K562 (cell line): ENCODE data around the gene MEF2B. TPM values are rescaled to one million over a fixed set of nuclear protein-coding genes. Genes with fewer than 3 reads are reported as not detected.
"Not testable (repeated sequence)": the region's sequence is repeated elsewhere in the genome, so short reads cannot be mapped to it uniquely, and the experiment has no call there.

ENCODE experiments used
- ATAC-seq: fragments of 200-7000 bp; cut with Tn5 transposase; 3 replicates; pipeline ENCODE4 v1.9.1; 2020; ENCODE audit warnings: moderate library complexity
- BruUV-seq: library from RNA; stranded (reverse); fragments of 400-500 nt; replicated peaks from 2 replicates; lab custom pipeline; 2021; lab: Mats Ljungman, UMichigan
- CTCF ChIA-PET: fragments of 300-600 bp; formaldehyde crosslinking; extraction: SDS; loops from one replicate; lab custom pipeline; 2021; ENCODE audit warnings: low intra/inter-chr PET ratio; lab: Yijun Ruan, JAX
- POLR2A ChIA-PET: fragments of 300-600, 350-650 bp; sonication (Branson Sonifier 250); formaldehyde crosslinking; extraction: SDS; loops from one replicate; lab custom pipeline; 2021; ENCODE audit warnings: antibody characterized with exemption, inconsistent platforms; lab: Yijun Ruan, JAX
- DNase-seq, 4 experiments: peaks; one replicate each; pipeline versions ENCODE4 v3.0.0 to v3.0.0-alpha.2; 2011 to 2018; ENCODE audit warnings: low spot score in 3 of 4, mixed read lengths in 3 of 4; ENCODE audit errors: extremely low read depth in 1 of 4
- FAIRE-seq: peaks from 2 replicates; lab custom pipeline; 2011; peaks lifted over from hg19 to GRCh38; lab: Jason Lieb, UNC
- H2AFZ ChIP-seq: 2 replicates; pipeline ENCODE4 v1.6.0; 2011; ENCODE audit warnings: low read depth, low read length, control low read depth, inconsistent platforms
- H3K27ac ChIP-seq: fragments of 200-600 bp; 3 replicates; pipeline ENCODE4 v1.8.0; 2011; ENCODE audit warnings: low read depth, mild to moderate bottlenecking, control low read depth, inconsistent platforms, low read length, moderate library complexity, mixed read lengths; ENCODE audit errors: extremely low read depth
- H3K27me3 ChIP-seq, 2 experiments: fragments of 300-600 bp in 1 of 2; 2 replicates in 1 of 2; 3 replicates in 1 of 2; pipeline versions ENCODE4 v1.6.0 to v1.8.0; 2011; ENCODE audit warnings: inconsistent platforms in 2 of 2, low read length in 2 of 2, mild to moderate bottlenecking in 1 of 2, mixed read lengths in 1 of 2, moderate library complexity in 1 of 2; ENCODE audit not compliant: control insufficient read depth in 2 of 2, insufficient read depth in 2 of 2
- H3K36me3 ChIP-seq: fragments of 300-600 bp; 3 replicates; pipeline ENCODE4 v1.8.0; 2011; ENCODE audit warnings: mild to moderate bottlenecking, low read length, inconsistent platforms; ENCODE audit not compliant: control insufficient read depth, insufficient read depth
- H3K4me1 ChIP-seq, 2 experiments: fragments of 200-600 bp in 1 of 2; replicated peaks in 1 of 2; 2 replicates in 1 of 2; 3 replicates in 1 of 2; pipeline versions ENCODE4 v1.5.1 to v1.8.0; 2011; ENCODE audit warnings: inconsistent platforms in 2 of 2, low read length in 2 of 2, mild to moderate bottlenecking in 1 of 2, mixed read lengths in 1 of 2, moderate library complexity in 1 of 2; ENCODE audit not compliant: control insufficient read depth in 2 of 2, insufficient read depth in 2 of 2
- H3K4me2 ChIP-seq: 2 replicates; pipeline ENCODE4 v1.6.1; 2011; ENCODE audit warnings: low read length, control low read depth, inconsistent platforms, mixed read lengths; ENCODE audit not compliant: insufficient read depth
- H3K4me3 ChIP-seq: fragments of 200-600 bp; sonication (generic), shearing (Covaris generic); 2 replicates; pipeline ENCODE4 v1.5.1; 2016; ENCODE audit warnings: control low read depth, inconsistent platforms
- H3K79me2 ChIP-seq: fragments of 200-600 bp; 3 replicates; pipeline ENCODE4 v1.8.0; 2011; ENCODE audit warnings: low read length, inconsistent platforms; ENCODE audit not compliant: control insufficient read depth, insufficient read depth
- H3K9ac ChIP-seq, 2 experiments: 2 replicates each; pipeline versions ENCODE4 v1.6.0 to v1.6.1; 2011; ENCODE audit warnings: low read depth in 2 of 2, low read length in 2 of 2, control low read depth in 1 of 2, inconsistent platforms in 1 of 2, mild to moderate bottlenecking in 1 of 2, mixed read lengths in 1 of 2; ENCODE audit not compliant: insufficient read depth in 1 of 2
- H3K9me1 ChIP-seq: one replicate; pipeline ENCODE4 v1.6.0; 2011; ENCODE audit warnings: inconsistent platforms, mild to moderate bottlenecking, low read length, moderate library complexity; ENCODE audit not compliant: control insufficient read depth, insufficient read depth
- H3K9me3 ChIP-seq: replicated peaks from 2 replicates; pipeline ENCODE4 v1.5.1; 2011; ENCODE audit warnings: low read depth, low read length, inconsistent platforms; ENCODE audit not compliant: control insufficient read depth, insufficient read depth
- H4K20me1 ChIP-seq: replicated peaks from 2 replicates; pipeline ENCODE4 v1.6.1; 2011; ENCODE audit warnings: low read length, inconsistent platforms, mixed read lengths; ENCODE audit not compliant: control insufficient read depth, insufficient read depth
- C11orf30 ChIP-seq: fragments of 450-650 bp; IDR thresholded peaks from 2 replicates; pipeline ENCODE4 v1.6.1; 2016; ENCODE audit warnings: low read depth, mild to moderate bottlenecking
- DIDO1 ChIP-seq: fragments of 450-650 bp; IDR thresholded peaks from 2 replicates; pipeline ENCODE4 v1.6.1; 2016; ENCODE audit warnings: low read depth, missing biosample characterization, missing genetic modification characterization
- HDAC3 ChIP-seq: fragments of 450-650 bp; IDR thresholded peaks from 2 replicates; pipeline ENCODE4 v1.6.1; 2018; ENCODE audit warnings: borderline replicate concordance, mild to moderate bottlenecking, moderate library complexity; ENCODE audit not compliant: partially characterized antibody
- HOXB6 ChIP-seq: fragments of 250-450 bp; sonication (Bioruptor Pico); IDR thresholded peaks from 2 replicates; pipeline ENCODE4 v1.5.1; 2022; ENCODE audit warnings: mild to moderate bottlenecking, borderline replicate concordance
- KLF6 ChIP-seq: fragments of 250-450 bp; sonication (Bioruptor Pico); IDR thresholded peaks from 2 replicates; pipeline ENCODE4 v1.4.0; 2020; ENCODE audit warnings: mild to moderate bottlenecking, moderate library complexity, borderline replicate concordance
- MTA1 ChIP-seq: fragments of 450-650 bp; IDR thresholded peaks from 2 replicates; pipeline ENCODE4 v1.6.1; 2017; ENCODE audit warnings: borderline replicate concordance
- MTF1 ChIP-seq: fragments of 250-450 bp; sonication (Bioruptor Pico); IDR thresholded peaks from 2 replicates; pipeline ENCODE4 v1.9.0; 2021; ENCODE audit warnings: moderate library complexity, mild to moderate bottlenecking, inconsistent platforms, borderline replicate concordance
- NELFE ChIP-seq: IDR thresholded peaks from 2 replicates; pipeline ENCODE4 v1.6.1; 2011; ENCODE audit warnings: mild to moderate bottlenecking; ENCODE audit not compliant: insufficient read depth, insufficient read length
- NFE2 ChIP-seq: IDR thresholded peaks from 2 replicates; pipeline ENCODE4 v1.6.1; 2014; ENCODE audit warnings: antibody characterized with exemption, low read depth
- PHF21A ChIP-seq: fragments of 450-650 bp; IDR thresholded peaks from 2 replicates; pipeline ENCODE4 v1.6.1; 2017; ENCODE audit warnings: low read depth, borderline replicate concordance
- RFX5 ChIP-seq: IDR thresholded peaks from 2 replicates; pipeline ENCODE4 v1.6.1; 2011; ENCODE audit warnings: low read depth, mild to moderate bottlenecking, improper control_type of control experiment, low read length
- ZSCAN29 ChIP-seq: fragments of 450-650 bp; IDR thresholded peaks from 2 replicates; pipeline ENCODE4 v1.6.1; 2017
- WGBS: fragments of 100-300 bp; shearing (Covaris generic); methylation state at CpG from one replicate; pipeline ENCODE4 v1.1.6; 2016; ENCODE audit warnings: low coverage, mixed read lengths; ENCODE audit not compliant: insufficient coverage; ENCODE audit errors: missing lambda C conversion rate; 5-methylcytosine and 5-hydroxymethylcytosine counted together
- in situ Hi-C: fragments of 300-500 bp; cut with MboI; formaldehyde crosslinking; loops from 4 replicates; pipeline ENCODE4 v1.15.0; 2018; ENCODE audit warnings: inconsistent platforms, mixed read lengths
- intact Hi-C: fragments of 100-400 bp; cut with micrococcal nuclease; formaldehyde crosslinking; loops from 2 replicates; pipeline ENCODE4 v1.14.2; 2022
- polyA plus RNA-seq, 8 experiments: library from polyadenylated mRNA; depleted of rRNA in 4 of 8; stranded (reverse) in 5 of 8; unstranded in 3 of 8; fragments of >200 nt; fragmentation: Nextera tagmentation in 2 of 8; fragmentation: Illumina TruSeq in 1 of 8; extraction: Ambion mirVana in 2 of 8; extraction: Trizol in 1 of 8; gene quantifications; 2 replicates each; pipeline versions ENCODE4 v1.2.1 to v1.2.3, GENCODE V29; 2011 to 2014; ENCODE audit warnings: inconsistent platforms in 1 of 8, missing spikeins in 1 of 8
- total RNA-seq, 7 experiments: library from RNA; depleted of rRNA in 6 of 7; stranded (reverse); fragments of >200 nt in 6 of 7; fragmentation: Illumina TruSeq in 2 of 7; extraction: Trizol in 2 of 7; gene quantifications; 2 replicates each; pipeline versions ENCODE4 v1.2.1 to v1.2.3, GENCODE V29; 2011 to 2021; ENCODE audit warnings: low replicate concordance in 1 of 7
- TF ChIP-seq, protein P1 (sequence below): sonication (generic); formaldehyde crosslinking; IDR thresholded peaks from 2 replicates; pipeline ENCODE4 v1.8.1; 2023; ENCODE audit warnings: mild to moderate bottlenecking, missing genetic modification reagents

Gene MEF2B
- total and polyA plus RNA-seq, 9 of the 15 experiments (the other 6 are each of a cell fraction or from before 2014, with no cell fraction given) = 0.14 to 1.9 (median 0.71) TPM; not detected in 3

GRCh38 chr19:19173243-19173642 is 3.2 kb upstream of the MEF2B start:
- H3K9me3 ChIP-seq, H3K9me1 ChIP-seq, H2AFZ ChIP-seq, H3K9ac ChIP-seq, in situ Hi-C loops, BruUV-seq, H3K4me2 ChIP-seq, FAIRE-seq, ATAC-seq, H3K79me2 ChIP-seq, H3K27ac ChIP-seq, H4K20me1 ChIP-seq, H3K4me3 ChIP-seq, H3K27me3 ChIP-seq, DNase-seq: not testable (repeated sequence)
- Histone ChIP-seq H3K36me3 (peaks cover 11% of the 10 kb centered on the region; the same call in 1 of the 3 replicates), H3K4me1 (peaks cover 34% of the 10 kb centered on the region in 2 experiments; a peak in 4 of 5 replicates)
- intact Hi-C loops = loop anchor here (5.0 kb wide), 1 partner anchor 36 kb away; the partner anchor contains the start of gene TMEM161A
- ChIA-PET POLR2A (interaction anchor here (0.6 kb wide), 1 partner anchor 470 kb away, joined by 3 read pairs; the partner anchor contains the start of gene GMIP), CTCF (interaction anchor here (1.3 kb wide), 1 partner anchor 27 kb away, joined by 8 read pairs; no protein-coding TSS in a partner anchor)
- WGBS = 61% methylated on average over 3 of the region's 5 CpGs

DNA sequence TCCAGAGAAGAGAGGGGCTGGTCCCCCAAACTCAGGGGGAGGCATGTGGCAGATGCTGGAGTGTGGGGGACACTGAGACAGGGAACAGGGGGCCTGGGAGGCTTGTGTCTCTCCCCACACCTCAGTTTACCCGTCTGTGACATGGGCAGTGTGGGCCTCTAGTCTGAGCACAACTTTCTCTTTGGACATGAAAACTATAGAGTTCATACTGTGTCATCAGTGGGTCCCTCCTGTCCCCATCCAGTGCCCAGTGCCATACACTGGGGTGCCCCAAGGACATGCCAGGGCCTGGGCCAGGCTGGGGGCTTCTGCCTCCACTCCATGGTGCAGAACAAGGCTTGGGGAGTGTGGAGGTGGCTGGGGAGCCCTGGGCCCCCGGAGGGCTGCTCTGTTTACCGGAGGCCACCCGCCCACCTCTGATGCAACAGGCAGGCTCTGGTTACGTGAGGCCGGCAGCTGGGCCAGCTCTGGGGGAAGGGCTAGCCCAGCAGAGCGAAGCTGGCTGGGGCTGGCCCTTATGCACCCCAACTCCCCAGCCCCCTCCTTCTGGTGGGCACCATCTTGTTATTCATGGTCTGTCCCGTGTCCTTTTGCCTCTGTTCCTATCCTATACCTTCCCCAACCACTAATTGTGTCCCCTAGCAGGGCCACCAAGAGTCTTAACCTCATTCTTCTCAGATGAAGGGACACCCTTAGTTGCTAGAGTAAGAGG is 1.9 kb upstream of the MEF2B start:
- H3K4me1 ChIP-seq = peaks cover 31 to 34% of the 10 kb centered on the region in 2 experiments; a peak in 4 of 5 replicates
- POLR2A ChIA-PET = no interaction called here
- in situ Hi-C loops = no loop called here
- DNase-seq (peak; percentile 35 to 71 (median 56)), FAIRE-seq (no peak), ATAC-seq (peak; percentile 79)
- H4K20me1 ChIP-seq = peaks cover 8% of the 10 kb centered on the region
- 0 out of 2 replicates have a peak overlapping the region, but pooled peaks have one; percentile 7 for H2AFZ ChIP-seq
- 16% methylated on average over 8 of the region's 8 CpGs for WGBS
- no peaks in the 10 kb centered on the region for H3K9me3 ChIP-seq
- H3K79me2 ChIP-seq = no peaks in the 10 kb centered on the region
- no peak overlapping the region for H3K4me3 ChIP-seq
- CTCF ChIA-PET = no interaction called here
- H3K27me3 ChIP-seq = no peaks in the 10 kb centered on the region
- peak overlapping the region; percentile 42 to 77 for H3K9ac ChIP-seq
- peak overlapping the region; percentile 74 for H3K27ac ChIP-seq
- BruUV-seq = no TSS peak
- peaks cover 2% of the 10 kb centered on the region for H3K9me1 ChIP-seq
- H3K4me2 ChIP-seq = peak overlapping the region; percentile 42
- H3K36me3 ChIP-seq = peaks cover 6% of the 10 kb centered on the region; the same call in 1 of the 3 replicates
- intact Hi-C loops = loop anchor here (5.0 kb wide), 1 partner anchor 35 kb away; the partner anchor contains the start of gene TMEM161A
- TF ChIP-seq NFE2 (no peak), HDAC3 (no peak), MTF1 (CRISPR knock-in tag) (no peak), RFX5 (no peak), ZSCAN29 (no peak), C11orf30 (no peak), PHF21A (no peak), DIDO1 (no peak), HOXB6 (CRISPR knock-in tag) (no peak), KLF6 (CRISPR knock-in tag) (no peak), NELFE (no peak), MTA1 (no peak)
- TF ChIP-seq, protein P1, sequence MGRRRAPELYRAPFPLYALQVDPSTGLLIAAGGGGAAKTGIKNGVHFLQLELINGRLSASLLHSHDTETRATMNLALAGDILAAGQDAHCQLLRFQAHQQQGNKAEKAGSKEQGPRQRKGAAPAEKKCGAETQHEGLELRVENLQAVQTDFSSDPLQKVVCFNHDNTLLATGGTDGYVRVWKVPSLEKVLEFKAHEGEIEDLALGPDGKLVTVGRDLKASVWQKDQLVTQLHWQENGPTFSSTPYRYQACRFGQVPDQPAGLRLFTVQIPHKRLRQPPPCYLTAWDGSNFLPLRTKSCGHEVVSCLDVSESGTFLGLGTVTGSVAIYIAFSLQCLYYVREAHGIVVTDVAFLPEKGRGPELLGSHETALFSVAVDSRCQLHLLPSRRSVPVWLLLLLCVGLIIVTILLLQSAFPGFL (CRISPR knock-in tag) = no peak
